GM12878 (cell line): ENCODE results near the gene FBXW8. TPM values are rescaled to one million over a fixed set of nuclear protein-coding genes. Genes with fewer than 3 reads are reported as not detected.

Source experiments
- ATAC-seq: fragments of 200-7000 bp; cut with Tn5 transposase; 3 replicates; pipeline ENCODE4 v1.9.1; 2020; ENCODE audit warnings: mild to moderate bottlenecking, moderate library complexity
- BruUV-seq: library from RNA; stranded (reverse); fragments of 400-500 nt; replicated peaks from 2 replicates; lab custom pipeline; 2021; lab: Mats Ljungman, UMichigan
- CTCF ChIA-PET: fragments of 300-600 bp; sonication (Branson Sonifier 250); formaldehyde crosslinking; extraction: SDS; loops from one replicate; lab custom pipeline; 2021; ENCODE audit warnings: inconsistent platforms; lab: Yijun Ruan, JAX
- POLR2A ChIA-PET: fragments of 350-600 bp; formaldehyde crosslinking; extraction: SDS; loops from one replicate; lab custom pipeline; 2021; ENCODE audit warnings: inconsistent platforms; lab: Charles Lee
- RAD21 ChIA-PET: fragments of 300-600 bp; sonication (Branson Sonifier 250); formaldehyde crosslinking; loops from one replicate; lab custom pipeline; 2023; ENCODE audit warnings: antibody characterized with exemption; ENCODE audit not compliant: unreplicated experiment; lab: Charles Lee
- SMC1A ChIA-PET: fragments of 300-600 bp; sonication (Branson Sonifier 250); formaldehyde crosslinking; loops from one replicate; lab custom pipeline; 2023; ENCODE audit not compliant: unreplicated experiment, uncharacterized antibody; lab: Charles Lee
- DNase-seq: peaks from one replicate; pipeline ENCODE4 v3.0.0-alpha.2; 2011; ENCODE audit warnings: low read depth, low spot score
- FAIRE-seq: peaks from 3 replicates; lab custom pipeline; 2011; peaks lifted over from hg19 to GRCh38; lab: Jason Lieb, UNC
- H2AFZ ChIP-seq: 2 replicates; pipeline ENCODE4 v1.6.0; 2011; ENCODE audit warnings: low read depth, low read length, control low read depth; ENCODE audit not compliant: control insufficient read depth
- H3K27ac ChIP-seq: 2 replicates; pipeline ENCODE4 v1.5.1; 2011; ENCODE audit warnings: control low read depth; ENCODE audit not compliant: control insufficient read depth, insufficient read depth
- H3K27me3 ChIP-seq, 2 experiments: replicated peaks in 1 of 2; 2 replicates each; pipeline versions ENCODE4 v1.6.0 to v1.6.1; 2011; ENCODE audit warnings: low read length in 1 of 2; ENCODE audit not compliant: control insufficient read depth in 2 of 2, insufficient read depth in 2 of 2
- H3K36me3 ChIP-seq, 2 experiments: 2 replicates each; pipeline ENCODE4 v1.5.1; 2011; ENCODE audit warnings: low read length in 1 of 2; ENCODE audit not compliant: control insufficient read depth in 2 of 2, insufficient read depth in 2 of 2
- H3K4me1 ChIP-seq: 2 replicates; pipeline ENCODE4 v1.6.1; 2011; ENCODE audit warnings: mild to moderate bottlenecking, low read length, moderate library complexity, mixed read lengths; ENCODE audit not compliant: control insufficient read depth, insufficient read depth
- H3K4me2 ChIP-seq: 2 replicates; pipeline ENCODE4 v1.6.0; 2011; ENCODE audit warnings: control low read depth; ENCODE audit not compliant: control insufficient read depth, insufficient read depth
- H3K4me3 ChIP-seq: fragments of 200-600 bp; sonication (generic); 2 replicates; pipeline ENCODE4 v1.5.1; 2016
- H3K79me2 ChIP-seq: 2 replicates; pipeline ENCODE4 v1.6.0; 2011; ENCODE audit warnings: low read length; ENCODE audit not compliant: control insufficient read depth, insufficient read depth
- H3K9ac ChIP-seq: 2 replicates; pipeline ENCODE4 v1.8.0; 2011; ENCODE audit warnings: low read length, control low read depth, mixed read lengths; ENCODE audit not compliant: control insufficient read depth, insufficient read depth
- H3K9me3 ChIP-seq: replicated peaks from 3 replicates; pipeline ENCODE4 v1.5.1; 2011; ENCODE audit warnings: mild to moderate bottlenecking, low read length; ENCODE audit not compliant: control insufficient read depth, insufficient read depth
- H4K20me1 ChIP-seq: 2 replicates; pipeline ENCODE4 v1.6.0; 2011; ENCODE audit not compliant: control insufficient read depth, insufficient read depth
- CREM ChIP-seq: IDR thresholded peaks from 2 replicates; pipeline ENCODE4 v1.6.1; 2014; ENCODE audit warnings: antibody characterized with exemption, low read depth
- LARP7 ChIP-seq: fragments of 450-650 bp; IDR thresholded peaks from 2 replicates; pipeline ENCODE4 v1.6.1; 2017; ENCODE audit warnings: mild to moderate bottlenecking
- MEF2B ChIP-seq: fragments of 450-650 bp; IDR thresholded peaks from 2 replicates; pipeline ENCODE4 v1.6.1; 2018; ENCODE audit warnings: mild to moderate bottlenecking, moderate library complexity; ENCODE audit not compliant: partially characterized antibody, poor library complexity, severe bottlenecking
- NR2C1 ChIP-seq: fragments of 450-650 bp; IDR thresholded peaks from 2 replicates; pipeline ENCODE4 v1.6.1; 2017; ENCODE audit warnings: antibody characterized with exemption, mild to moderate bottlenecking, moderate library complexity
- SMAD5 ChIP-seq: IDR thresholded peaks from 2 replicates; pipeline ENCODE4 v1.6.1; 2016; ENCODE audit warnings: antibody characterized with exemption, low read depth
- SMARCA5 ChIP-seq: fragments of 450-650 bp; IDR thresholded peaks from 2 replicates; pipeline ENCODE4 v1.6.1; 2017; ENCODE audit warnings: mild to moderate bottlenecking
- SRF ChIP-seq, 2 experiments: IDR thresholded peaks; 2 replicates each; pipeline ENCODE4 v1.6.1; 2011; ENCODE audit warnings: low read depth in 2 of 2, low read length in 2 of 2, mild to moderate bottlenecking in 1 of 2, moderate library complexity in 1 of 2
- STAT3 ChIP-seq: IDR thresholded peaks from 2 replicates; pipeline ENCODE4 v1.6.1; 2011; ENCODE audit warnings: low read depth, low read length, improper control_type of control experiment
- TBL1XR1 ChIP-seq: IDR thresholded peaks from 2 replicates; pipeline ENCODE4 v1.6.1; 2012; ENCODE audit warnings: low read depth, low read length, improper control_type of control experiment
- YY1 ChIP-seq: IDR thresholded peaks from 2 replicates; pipeline ENCODE4 v1.6.1; 2011; ENCODE audit warnings: low read depth, mild to moderate bottlenecking, low read length
- WGBS: methylation state at CpG from one replicate; pipeline ENCODE4 v1.1.6; 2016; ENCODE audit warnings: low lambda C conversion rate; ENCODE audit not compliant: insufficient replicate concordance, insufficient coverage; ENCODE audit errors: missing lambda C conversion rate; 5-methylcytosine and 5-hydroxymethylcytosine counted together
- in situ Hi-C: fragments of 300-500 bp; cut with MboI; formaldehyde crosslinking; loops from 9 replicates; pipeline ENCODE4 v1.14.3; 2018; ENCODE audit warnings: mixed read lengths
- intact Hi-C: fragments of 100-400 bp; cut with micrococcal nuclease; formaldehyde crosslinking; loops from one replicate; pipeline ENCODE4 v1.14.2; 2022; ENCODE audit not compliant: unreplicated experiment
- polyA plus RNA-seq, 11 experiments: library from polyadenylated mRNA; depleted of rRNA in 4 of 11; unstranded in 6 of 11; stranded (reverse) in 5 of 11; fragments of >200 nt; fragmentation: Nextera tagmentation in 4 of 11; fragmentation: Illumina TruSeq in 1 of 11; extraction: Ambion mirVana in 4 of 11; extraction: Trizol in 1 of 11; gene quantifications; 1 replicate in 1 of 11; 2 replicates in 10 of 11; pipeline versions ENCODE4 v1.2.1 to v1.2.3, GENCODE V29; 2011 to 2016; ENCODE audit warnings: inconsistent platforms in 2 of 11, missing spikeins in 2 of 11, low read depth in 1 of 11
- total RNA-seq, 4 experiments: library from RNA; depleted of rRNA in 3 of 4; stranded (reverse); fragments of >200 nt in 3 of 4; fragmentation: Illumina TruSeq in 1 of 4; extraction: Trizol in 1 of 4; gene quantifications; 2 replicates each; pipeline versions ENCODE4 v1.2.1 to v1.2.3, GENCODE V29; 2013 to 2021
- TF ChIP-seq, protein P1 (sequence below): IDR thresholded peaks from 2 replicates; pipeline ENCODE4 v1.6.1; 2011; ENCODE audit warnings: low read depth, low read length, improper control_type of control experiment, borderline replicate concordance
- TF ChIP-seq, protein P2 (sequence below): fragments of 450-650 bp; IDR thresholded peaks from 2 replicates; pipeline ENCODE4 v1.6.1; 2017; ENCODE audit warnings: mild to moderate bottlenecking, moderate library complexity

Gene FBXW8
- total and polyA plus RNA-seq, 10 of the 15 experiments (the other 5 are each of a cell fraction or from before 2014, with no cell fraction given), result 0.49 to 7.5 (median 4.4) TPM

DNA sequence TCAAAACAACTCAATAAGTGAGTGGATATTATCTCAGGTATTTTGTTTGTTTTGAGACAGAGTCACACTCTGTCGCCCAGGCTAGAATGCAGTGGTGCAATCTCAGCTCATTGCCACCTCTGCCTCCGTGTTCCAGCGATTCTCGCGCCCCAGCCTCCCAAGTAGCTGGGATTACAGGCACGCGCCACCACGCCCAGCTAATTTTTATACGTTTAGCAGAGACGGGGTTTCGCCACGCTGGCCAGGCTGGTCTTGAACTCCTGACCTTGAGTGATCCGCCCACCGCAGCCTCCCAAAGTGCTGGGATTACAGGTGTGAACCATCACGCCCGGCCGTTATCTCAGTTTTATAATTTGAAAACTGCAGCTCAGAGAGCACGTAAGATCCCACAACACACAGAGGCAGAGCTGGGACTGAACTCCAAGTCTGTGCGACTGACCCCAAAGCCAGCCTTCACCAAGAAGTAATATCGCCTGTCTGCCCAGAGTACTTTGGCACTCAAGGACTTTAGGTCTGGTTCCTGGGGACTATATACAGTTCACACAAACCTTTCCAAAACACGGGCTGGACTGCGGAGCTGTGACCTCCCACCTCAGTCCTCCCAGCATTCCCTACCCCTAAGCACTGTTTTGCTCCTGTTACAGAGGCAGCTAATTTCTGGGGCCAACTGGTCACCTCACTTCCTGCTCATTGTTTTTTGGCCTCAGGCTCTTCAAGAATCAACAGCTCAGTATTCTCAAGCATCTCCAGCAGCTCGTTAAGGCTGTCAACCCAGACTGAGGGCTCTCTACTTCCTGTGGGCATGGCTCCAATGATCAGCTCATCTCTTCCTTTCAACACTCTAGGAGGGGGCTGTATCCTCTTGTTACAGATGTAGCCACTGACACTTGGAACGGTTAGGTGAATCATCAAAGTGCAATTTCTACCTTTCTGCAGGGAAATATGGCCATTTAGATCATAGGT is 165.9 kb downstream of the FBXW8 start (continued):
- TF ChIP-seq MEF2B (no peak), SRF (IDR thresholded peaks at IDR 0.05; ENCODE audit: low read depth in 2 of 2, low read length in 2 of 2) (no peak), SMARCA5 (no peak), CREM (no peak)
- TF ChIP-seq, protein P1, sequence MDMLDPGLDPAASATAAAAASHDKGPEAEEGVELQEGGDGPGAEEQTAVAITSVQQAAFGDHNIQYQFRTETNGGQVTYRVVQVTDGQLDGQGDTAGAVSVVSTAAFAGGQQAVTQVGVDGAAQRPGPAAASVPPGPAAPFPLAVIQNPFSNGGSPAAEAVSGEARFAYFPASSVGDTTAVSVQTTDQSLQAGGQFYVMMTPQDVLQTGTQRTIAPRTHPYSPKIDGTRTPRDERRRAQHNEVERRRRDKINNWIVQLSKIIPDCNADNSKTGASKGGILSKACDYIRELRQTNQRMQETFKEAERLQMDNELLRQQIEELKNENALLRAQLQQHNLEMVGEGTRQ, result no peak

DNA sequence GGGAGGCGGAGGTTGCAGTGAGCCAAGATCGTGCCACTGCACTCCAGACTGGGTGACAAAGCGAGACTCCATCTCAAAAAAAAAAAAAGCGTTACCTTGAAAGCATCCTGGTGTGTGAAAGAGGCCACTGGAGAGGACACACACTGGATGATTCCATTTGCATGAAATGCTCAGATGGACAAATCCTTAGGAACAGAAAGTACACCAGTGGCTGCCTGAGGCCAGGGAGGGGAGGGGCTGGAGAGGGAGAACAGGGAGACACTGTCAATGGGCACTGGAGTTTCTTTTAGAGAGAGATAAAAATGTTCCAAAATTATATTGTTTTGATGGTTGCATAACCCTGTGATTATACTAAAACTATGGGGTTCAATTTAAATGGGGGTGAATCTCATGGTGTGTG is 168.7 kb downstream of the FBXW8 start:
- Histone ChIP-seq H3K9ac (no peak overlapping the region), H3K4me1 (no peaks in the 10 kb centered on the region)
- intact Hi-C loops, result no loop called here
- CTCF ChIA-PET, result no interaction called here
- DNase-seq, result no peak
- in situ Hi-C loops, result no loop called here
- RAD21 ChIA-PET, result no interaction called here
- POLR2A ChIA-PET, result no interaction called here
- FAIRE-seq, result no peak
- TF ChIP-seq LARP7 (no peak), YY1 (no peak), TBL1XR1 (no peak), SMAD5 (no peak), NR2C1 (no peak), STAT3 (no peak)
- TF ChIP-seq, protein P2, sequence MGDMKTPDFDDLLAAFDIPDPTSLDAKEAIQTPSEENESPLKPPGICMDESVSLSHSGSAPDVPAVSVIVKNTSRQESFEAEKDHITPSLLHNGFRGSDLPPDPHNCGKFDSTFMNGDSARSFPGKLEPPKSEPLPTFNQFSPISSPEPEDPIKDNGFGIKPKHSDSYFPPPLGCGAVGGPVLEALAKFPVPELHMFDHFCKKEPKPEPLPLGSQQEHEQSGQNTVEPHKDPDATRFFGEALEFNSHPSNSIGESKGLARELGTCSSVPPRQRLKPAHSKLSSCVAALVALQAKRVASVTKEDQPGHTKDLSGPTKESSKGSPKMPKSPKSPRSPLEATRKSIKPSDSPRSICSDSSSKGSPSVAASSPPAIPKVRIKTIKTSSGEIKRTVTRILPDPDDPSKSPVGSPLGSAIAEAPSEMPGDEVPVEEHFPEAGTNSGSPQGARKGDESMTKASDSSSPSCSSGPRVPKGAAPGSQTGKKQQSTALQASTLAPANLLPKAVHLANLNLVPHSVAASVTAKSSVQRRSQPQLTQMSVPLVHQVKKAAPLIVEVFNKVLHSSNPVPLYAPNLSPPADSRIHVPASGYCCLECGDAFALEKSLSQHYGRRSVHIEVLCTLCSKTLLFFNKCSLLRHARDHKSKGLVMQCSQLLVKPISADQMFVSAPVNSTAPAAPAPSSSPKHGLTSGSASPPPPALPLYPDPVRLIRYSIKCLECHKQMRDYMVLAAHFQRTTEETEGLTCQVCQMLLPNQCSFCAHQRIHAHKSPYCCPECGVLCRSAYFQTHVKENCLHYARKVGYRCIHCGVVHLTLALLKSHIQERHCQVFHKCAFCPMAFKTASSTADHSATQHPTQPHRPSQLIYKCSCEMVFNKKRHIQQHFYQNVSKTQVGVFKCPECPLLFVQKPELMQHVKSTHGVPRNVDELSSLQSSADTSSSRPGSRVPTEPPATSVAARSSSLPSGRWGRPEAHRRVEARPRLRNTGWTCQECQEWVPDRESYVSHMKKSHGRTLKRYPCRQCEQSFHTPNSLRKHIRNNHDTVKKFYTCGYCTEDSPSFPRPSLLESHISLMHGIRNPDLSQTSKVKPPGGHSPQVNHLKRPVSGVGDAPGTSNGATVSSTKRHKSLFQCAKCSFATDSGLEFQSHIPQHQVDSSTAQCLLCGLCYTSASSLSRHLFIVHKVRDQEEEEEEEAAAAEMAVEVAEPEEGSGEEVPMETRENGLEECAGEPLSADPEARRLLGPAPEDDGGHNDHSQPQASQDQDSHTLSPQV, result no peak
- TF ChIP-seq, all 136 proteins: peak for 0
- Histone ChIP-seq H3K4me3 (no peak overlapping the region), H4K20me1 (no peaks in the 10 kb centered on the region), H3K4me2 (no peak overlapping the region), H3K27ac (no peak overlapping the region), H3K9me3 (no peaks in the 10 kb centered on the region), H3K27me3 (no peaks in the 10 kb centered on the region), H3K36me3 (no peaks in the 10 kb centered on the region; a peak in 1 of 4 replicates), H3K79me2 (no peaks in the 10 kb centered on the region), H2AFZ (no peak overlapping the region)
- WGBS, result 100% methylated on average over 1 of the region's 4 CpGs
- SMC1A ChIA-PET, result no interaction called here
- ATAC-seq, result no peak
- BruUV-seq, result no TSS peak
